Calu3 (cell line): Measurements from ENCODE around the gene FAM90A26. TPM values are rescaled to one million over a fixed set of nuclear protein-coding genes. Genes with fewer than 3 reads are reported as not detected.
"Not testable (repeated sequence)": the region's sequence is repeated elsewhere in the genome, so short reads cannot be mapped to it uniquely, and the experiment has no call there.

ENCODE experiments used
- BruUV-seq: library from RNA; stranded (reverse); fragments of 400-500 nt; replicated peaks from 2 replicates; lab custom pipeline; 2021; lab: Mats Ljungman, UMichigan
- CTCF ChIA-PET: fragments of 300-600 bp; sonication (Branson Sonifier 250); formaldehyde crosslinking; loops from one replicate; lab custom pipeline; 2022; ENCODE audit warnings: antibody characterized with exemption; lab: Charles Lee
- DNase-seq: peaks from one replicate; pipeline ENCODE4 v3.0.0; 2022
- H3K27ac Mint-ChIP-seq: one replicate; pipeline ENCODE4 v1.8.0; 2022; ENCODE audit warnings: mixed read lengths; ENCODE audit not compliant: unreplicated experiment
- H3K27me3 Mint-ChIP-seq: one replicate; pipeline ENCODE4 v1.8.0; 2022; ENCODE audit warnings: mixed read lengths; ENCODE audit not compliant: unreplicated experiment
- H3K36me3 Mint-ChIP-seq: one replicate; pipeline ENCODE4 v1.8.0; 2022; ENCODE audit warnings: mild to moderate bottlenecking, moderate library complexity, mixed read lengths; ENCODE audit not compliant: insufficient read depth, unreplicated experiment
- H3K4me1 Mint-ChIP-seq: one replicate; pipeline ENCODE4 v1.8.0; 2022; ENCODE audit warnings: mild to moderate bottlenecking, low read depth, mixed read lengths; ENCODE audit not compliant: unreplicated experiment
- H3K4me3 Mint-ChIP-seq: one replicate; pipeline ENCODE4 v1.8.0; 2022; ENCODE audit warnings: mild to moderate bottlenecking, low read depth, moderate library complexity, mixed read lengths; ENCODE audit not compliant: unreplicated experiment
- H3K9me3 Mint-ChIP-seq: one replicate; pipeline ENCODE4 v1.8.0; 2022; ENCODE audit warnings: low read depth, mixed read lengths; ENCODE audit not compliant: unreplicated experiment
- intact Hi-C: fragments of 100-400 bp; cut with micrococcal nuclease; formaldehyde crosslinking; loops from one replicate; pipeline ENCODE4 v1.10.0; 2022; ENCODE audit not compliant: unreplicated experiment
- total RNA-seq: library from RNA; stranded (reverse); gene quantifications from 2 replicates; pipeline ENCODE4 v1.2.3, GENCODE V29; 2022

FAM90A26 gene
- total RNA-seq, 1 experiment from 2014 or later, result not detected

GRCh38 chr4:9219852-9220251, 49.6 kb downstream of the FAM90A26 start, which contains the start of gene USP17L12:
USP17L12 (plus strand) TSS chr4:9220152; CDS start chr4:9220152, 0 bp downstream.
- DNase-seq, BruUV-seq, CTCF ChIA-PET, H3K4me1 Mint-ChIP-seq, H3K9me3 Mint-ChIP-seq, H3K36me3 Mint-ChIP-seq, H3K27ac Mint-ChIP-seq, intact Hi-C loops, H3K27me3 Mint-ChIP-seq, H3K4me3 Mint-ChIP-seq: not testable (repeated sequence)

- CTCF ChIA-PET, result not testable (repeated sequence)
These were observed 54.4 kb downstream of the FAM90A26 start, which contains the start of gene USP17L13 for GRCh38 chr4:9224596-9224995. USP17L13 (plus strand) TSS chr4:9224896; CDS start chr4:9224896, 0 bp downstream.

More at GRCh38 chr4:9224596-9224995, 54.4 kb downstream of the FAM90A26 start, which contains the start of gene USP17L13:
- intact Hi-C loops, H3K4me3 Mint-ChIP-seq, H3K36me3 Mint-ChIP-seq, H3K9me3 Mint-ChIP-seq, DNase-seq, BruUV-seq, H3K27me3 Mint-ChIP-seq, H3K4me1 Mint-ChIP-seq, H3K27ac Mint-ChIP-seq: not testable (repeated sequence)

Other genes with a start within 250 kb of the FAM90A26 start
- not detected in 2 replicates for gene USP17L10, start 40.2 kb downstream of the FAM90A26 start, total RNA-seq
- gene USP17L11, start 45.0 kb downstream of the FAM90A26 start, total RNA-seq, result not detected in 2 replicates
- gene USP17L12, start 49.7 kb downstream of the FAM90A26 start, total RNA-seq, result not detected in 2 replicates
- not detected in 2 replicates for gene USP17L13, start 54.5 kb downstream of the FAM90A26 start, total RNA-seq
- gene USP17L15, start 64.0 kb downstream of the FAM90A26 start, total RNA-seq, result not detected in 2 replicates
- gene USP17L17, start 73.5 kb downstream of the FAM90A26 start, total RNA-seq, result not detected in 2 replicates
- not detected in 2 replicates for gene USP17L18, start 78.2 kb downstream of the FAM90A26 start, total RNA-seq
- gene USP17L19, start 83.0 kb downstream of the FAM90A26 start, total RNA-seq, result not detected in 2 replicates
- gene USP17L20, start 87.7 kb downstream of the FAM90A26 start, total RNA-seq, result not detected in 2 replicates
- gene USP17L21, start 92.5 kb downstream of the FAM90A26 start, total RNA-seq, result not detected in 2 replicates
- gene USP17L22, start 97.2 kb downstream of the FAM90A26 start, total RNA-seq, result not detected in 2 replicates
- not detected in 2 replicates for gene USP17L24, start 154.8 kb downstream of the FAM90A26 start, total RNA-seq
- gene USP17L25, start 159.5 kb downstream of the FAM90A26 start, total RNA-seq, result not detected in 2 replicates
- not detected in 2 replicates for gene USP17L26, start 164.2 kb downstream of the FAM90A26 start, total RNA-seq
- gene USP17L5, start 169.0 kb downstream of the FAM90A26 start, total RNA-seq, result not detected in 2 replicates
- gene USP17L27, start 173.7 kb downstream of the FAM90A26 start, total RNA-seq, result not detected in 2 replicates
- not detected in 2 replicates for gene USP17L28, start 178.5 kb downstream of the FAM90A26 start, total RNA-seq
- not detected in 2 replicates for gene USP17L29, start 183.2 kb downstream of the FAM90A26 start, total RNA-seq
- not detected in 2 replicates for gene USP17L30, start 192.7 kb downstream of the FAM90A26 start, total RNA-seq